Kidney glomerular epithelial cell (primary cell): ENCODE data around the gene PELI1.

ENCODE experiments used
- DNase-seq: peaks from one replicate; lab custom pipeline; 2025; lab: John Stamatoyannopoulos, UW

Gene PELI1

GRCh38 chr2:64144057-64145013 is at the start of gene PELI1:
Gene PELI1, minus strand, starts transcription at chr2:64144420. Its CDS starts 36,110 bp downstream, at chr2:64108310.
- DNase-seq, result peak; percentile 92

GRCh38 chr2:64193491-64193890 is 49.3 kb upstream of the PELI1 start:
- no peak for DNase-seq

GRCh38 chr2:64192664-64193105 is 48.5 kb upstream of the PELI1 start:
- DNase-seq, result no peak

- DNase-seq, result no peak
These were observed 47.9 kb upstream of the PELI1 start for GRCh38 chr2:64192125-64192479.

GRCh38 chr2:64189586-64189985 is 45.4 kb upstream of the PELI1 start:
- DNase-seq, result no peak

- DNase-seq, result no peak
These were observed 44.9 kb upstream of the PELI1 start for GRCh38 chr2:64189167-64189566.

- no peak for DNase-seq
These were observed 42.7 kb upstream of the PELI1 start for GRCh38 chr2:64186699-64187605.

GRCh38 chr2:64179582-64180321 is 35.5 kb upstream of the PELI1 start:
- no peak for DNase-seq

- DNase-seq, result no peak
These were observed 33.1 kb upstream of the PELI1 start for GRCh38 chr2:64177315-64177714.

- DNase-seq, result no peak
These were observed 31.4 kb upstream of the PELI1 start for GRCh38 chr2:64175419-64176197.

GRCh38 chr2:64173156-64174135 is 29.2 kb upstream of the PELI1 start:
- no peak for DNase-seq

GRCh38 chr2:64168756-64169155 is 24.5 kb upstream of the PELI1 start:
- no peak for DNase-seq

- DNase-seq, result no peak
These were observed 24.0 kb upstream of the PELI1 start for GRCh38 chr2:64168201-64168600.

GRCh38 chr2:64166637-64167420 is 22.6 kb upstream of the PELI1 start:
- DNase-seq, result no peak

- DNase-seq, result no peak
These were observed 22.0 kb upstream of the PELI1 start for GRCh38 chr2:64166212-64166611.

- DNase-seq, result peak; percentile 27
These were observed 21.5 kb upstream of the PELI1 start for GRCh38 chr2:64165706-64166105.

GRCh38 chr2:64164629-64165028 is 20.4 kb upstream of the PELI1 start:
- no peak for DNase-seq

- DNase-seq, result no peak
These were observed 18.3 kb upstream of the PELI1 start for GRCh38 chr2:64162516-64162915.

GRCh38 chr2:64157792-64158191 is 13.6 kb upstream of the PELI1 start:
- DNase-seq, result no peak
